22Rv1 (cell line): ENCODE data around the gene JAML.

Source experiments
- CTCF ChIP-seq: fragments of 450-650 bp; IDR thresholded peaks from 2 replicates; pipeline ENCODE4 v1.5.1; 2017; ENCODE audit warnings: mild to moderate bottlenecking
- ZFX ChIP-seq: fragments of 450-650 bp; IDR thresholded peaks from 2 replicates; pipeline ENCODE4 v1.6.1; 2017; ENCODE audit warnings: antibody characterized with exemption, borderline replicate concordance

DNA sequence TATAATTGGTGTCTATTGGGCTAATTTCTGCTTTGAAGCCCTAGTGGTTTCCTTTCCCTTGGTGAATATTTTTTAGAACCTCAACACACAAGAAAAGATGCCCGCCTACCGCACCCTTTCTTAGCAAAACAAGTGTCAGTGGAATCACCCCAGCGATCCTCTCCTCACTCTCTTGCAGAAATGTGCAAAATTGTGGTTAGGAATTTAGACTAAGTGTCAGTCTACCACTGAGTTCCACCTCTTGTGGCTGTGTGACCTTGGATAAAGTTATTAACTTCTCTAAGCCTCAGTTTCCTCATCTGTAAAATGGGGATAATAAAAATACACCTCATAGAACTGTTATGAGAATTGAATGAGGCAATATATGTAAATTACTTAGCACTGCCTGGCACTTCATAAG, 5.3 kb upstream of the JAML start:
- TF ChIP-seq CTCF (no peak), ZFX (no peak)
